ENCODE measurements around the gene ZNF354C.

ZNF354C gene

DNA sequence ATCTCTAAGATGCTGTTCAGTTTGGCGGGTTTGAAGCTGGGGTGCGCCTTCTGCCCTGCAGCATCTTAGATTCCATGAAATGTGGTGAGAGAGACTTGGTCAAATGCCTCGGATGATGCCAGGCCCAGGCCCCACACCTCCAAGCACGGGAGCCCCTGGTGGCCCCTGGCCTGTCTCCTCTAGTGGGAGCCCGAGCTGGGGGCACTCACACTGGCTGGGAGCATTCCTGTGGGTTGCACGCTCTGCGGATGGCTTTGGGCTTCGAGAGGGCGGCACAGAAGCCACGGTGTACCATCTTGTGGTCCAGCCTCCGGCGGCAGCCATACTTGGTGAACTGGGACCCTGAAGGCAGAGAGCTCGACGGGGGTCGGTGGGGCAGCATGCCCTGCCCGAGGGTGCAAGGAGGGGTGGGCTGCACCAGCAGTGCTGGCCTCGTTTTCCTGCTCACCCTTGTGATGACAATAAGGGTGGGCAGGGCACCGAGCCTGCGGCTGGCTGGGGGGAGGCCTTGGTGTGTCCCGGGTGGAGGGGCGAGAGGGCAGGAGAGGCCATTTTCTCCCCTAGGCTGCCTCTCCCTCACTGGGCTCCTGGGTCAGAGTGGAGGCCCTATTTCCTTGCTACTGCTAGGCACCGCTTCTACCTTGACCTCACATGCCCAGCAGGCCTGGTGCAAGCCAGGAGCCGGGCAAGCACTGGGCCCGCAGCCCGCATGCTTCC is 65.8 kb downstream of the ZNF354C start:
- ChIA-PET CTCF (interaction anchor here (0.7 kb wide), 1 partner anchor 89 kb away, joined by 3 read pairs; no protein-coding TSS in a partner anchor), POLR2A (ENCODE audit: low non-redundant PET) (no interaction called here)
- DNase-seq (ENCODE audit: low spot score), result no peak
- no peak overlapping the region for H3K27ac ChIP-seq
- TF ChIP-seq, protein P1, sequence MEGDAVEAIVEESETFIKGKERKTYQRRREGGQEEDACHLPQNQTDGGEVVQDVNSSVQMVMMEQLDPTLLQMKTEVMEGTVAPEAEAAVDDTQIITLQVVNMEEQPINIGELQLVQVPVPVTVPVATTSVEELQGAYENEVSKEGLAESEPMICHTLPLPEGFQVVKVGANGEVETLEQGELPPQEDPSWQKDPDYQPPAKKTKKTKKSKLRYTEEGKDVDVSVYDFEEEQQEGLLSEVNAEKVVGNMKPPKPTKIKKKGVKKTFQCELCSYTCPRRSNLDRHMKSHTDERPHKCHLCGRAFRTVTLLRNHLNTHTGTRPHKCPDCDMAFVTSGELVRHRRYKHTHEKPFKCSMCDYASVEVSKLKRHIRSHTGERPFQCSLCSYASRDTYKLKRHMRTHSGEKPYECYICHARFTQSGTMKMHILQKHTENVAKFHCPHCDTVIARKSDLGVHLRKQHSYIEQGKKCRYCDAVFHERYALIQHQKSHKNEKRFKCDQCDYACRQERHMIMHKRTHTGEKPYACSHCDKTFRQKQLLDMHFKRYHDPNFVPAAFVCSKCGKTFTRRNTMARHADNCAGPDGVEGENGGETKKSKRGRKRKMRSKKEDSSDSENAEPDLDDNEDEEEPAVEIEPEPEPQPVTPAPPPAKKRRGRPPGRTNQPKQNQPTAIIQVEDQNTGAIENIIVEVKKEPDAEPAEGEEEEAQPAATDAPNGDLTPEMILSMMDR (conservative IDR thresholded peaks at IDR 0.05; ENCODE audit: low read depth), result no peak

DNA sequence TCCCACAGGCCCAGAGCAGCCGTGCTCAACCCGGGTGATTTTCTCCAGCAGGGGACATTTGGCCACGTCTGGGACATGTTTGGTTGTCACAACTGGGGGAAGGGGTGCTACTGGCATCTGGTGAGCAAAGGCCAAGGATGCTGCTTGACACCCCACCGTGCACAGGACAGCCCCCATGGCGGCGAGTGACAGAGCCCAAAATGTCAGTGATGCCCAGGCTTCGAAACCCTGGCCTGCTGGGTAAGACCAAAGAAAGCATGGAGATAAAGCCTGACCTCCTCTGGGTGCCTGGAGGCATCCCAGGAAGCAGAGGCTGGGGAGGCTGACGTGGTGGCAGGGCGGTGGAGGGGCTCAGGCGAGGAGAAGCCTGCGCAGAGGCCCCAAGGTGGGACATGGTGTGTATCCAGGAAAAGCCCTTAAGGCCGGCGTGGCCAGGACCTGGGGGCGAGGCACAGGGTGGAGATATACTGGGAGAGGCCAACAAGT is 66.4 kb downstream of the ZNF354C start:
- TF ChIP-seq, protein P1 (conservative IDR thresholded peaks at IDR 0.05; ENCODE audit: low read depth), result no peak
- no peak overlapping the region for H3K27ac ChIP-seq
- ChIA-PET POLR2A (ENCODE audit: low non-redundant PET) (no interaction called here), CTCF (no interaction called here)
- no peak for DNase-seq (ENCODE audit: low spot score)

DNA sequence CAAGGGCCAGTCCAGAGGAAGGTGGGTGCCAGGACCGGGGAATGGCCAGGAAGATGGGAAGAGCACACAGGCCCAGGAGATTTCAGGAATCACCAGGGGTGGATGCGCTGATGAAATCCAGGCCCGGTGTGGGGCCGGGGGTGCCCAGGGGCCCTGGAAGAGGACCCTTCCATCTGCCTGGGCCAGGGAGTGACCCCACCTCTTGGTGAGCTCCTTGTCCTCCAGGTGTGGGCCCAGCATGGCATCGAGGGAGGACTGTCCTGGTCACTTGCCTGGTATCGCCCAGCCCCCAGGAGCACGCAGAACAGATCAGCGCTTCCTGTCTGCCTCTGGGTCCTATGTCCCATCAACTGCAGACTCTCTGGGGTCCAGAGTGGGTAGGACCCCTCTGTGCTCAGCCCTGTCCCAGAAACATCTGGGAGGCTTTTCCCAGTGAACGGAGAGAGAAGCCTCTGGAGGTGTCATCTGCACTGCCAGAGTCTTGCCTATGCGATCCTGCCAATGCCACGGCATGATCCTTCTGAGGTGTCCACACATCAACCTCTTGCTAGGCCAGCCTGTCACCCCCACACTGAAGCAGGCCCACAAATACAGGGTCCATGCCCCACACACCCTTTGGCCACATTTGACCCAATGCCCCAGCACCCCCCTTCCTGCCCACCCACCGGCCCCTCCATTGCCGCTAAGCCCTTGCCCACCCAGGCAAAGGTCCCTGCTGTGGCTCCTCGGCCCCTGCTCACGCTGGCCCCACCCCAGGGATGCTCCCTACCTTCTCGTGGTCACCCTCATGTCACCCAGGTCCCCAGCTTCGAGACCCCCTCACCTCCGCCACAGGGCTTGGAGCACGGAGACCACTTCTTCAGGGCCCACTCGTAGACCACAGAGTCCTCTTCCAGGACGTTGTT is 67.2 kb downstream of the ZNF354C start:
- no peak overlapping the region for H3K27ac ChIP-seq
- TF ChIP-seq, protein P1 (conservative IDR thresholded peaks at IDR 0.05; ENCODE audit: low read depth), result no peak
- ChIA-PET POLR2A (ENCODE audit: low non-redundant PET) (no interaction called here), CTCF (no interaction called here)
- DNase-seq (ENCODE audit: low spot score), result no peak

DNA sequence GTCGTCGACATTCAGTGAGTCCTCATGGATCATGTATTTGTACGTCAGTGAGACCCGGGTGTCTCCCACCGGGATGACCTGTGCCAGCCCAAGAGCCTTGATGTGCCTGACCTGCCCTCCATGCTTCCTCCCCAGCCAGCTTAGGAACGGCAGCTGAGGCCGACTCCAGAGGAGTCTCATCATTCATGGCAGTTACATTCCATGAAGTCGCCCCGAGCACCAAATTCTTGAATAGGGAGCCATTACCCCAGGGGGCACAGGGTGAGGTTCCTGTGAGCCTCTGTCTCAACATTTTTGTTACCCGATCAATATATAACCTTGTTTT is 67.8 kb downstream of the ZNF354C start:
- ChIA-PET POLR2A (ENCODE audit: low non-redundant PET) (no interaction called here), CTCF (no interaction called here)
- TF ChIP-seq, protein P1 (conservative IDR thresholded peaks at IDR 0.05; ENCODE audit: low read depth), result no peak
- H3K27ac ChIP-seq, result no peak overlapping the region
- DNase-seq (ENCODE audit: low spot score), result no peak

DNA sequence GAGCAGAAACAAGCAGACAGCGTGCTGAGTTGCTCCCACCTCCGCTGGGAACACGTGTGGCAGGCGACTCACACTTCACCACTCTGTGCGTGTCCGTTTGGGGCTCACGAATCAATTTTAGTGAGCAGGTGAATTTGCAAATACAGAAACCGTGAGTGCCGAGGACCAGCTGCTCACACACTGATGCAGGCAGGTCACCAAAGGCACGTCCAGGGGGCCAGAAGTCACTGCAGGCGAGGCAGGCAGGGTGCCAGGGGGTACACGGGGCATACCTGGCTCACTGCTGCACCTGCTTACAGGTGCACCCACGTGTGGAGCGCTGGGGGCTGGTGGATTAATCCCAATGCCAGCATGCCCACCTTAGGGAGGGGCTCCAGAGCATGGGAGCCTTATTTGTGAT is 68.8 kb downstream of the ZNF354C start:
- TF ChIP-seq, protein P1 (conservative IDR thresholded peaks at IDR 0.05; ENCODE audit: low read depth), result no peak
- no peak for DNase-seq (ENCODE audit: low spot score)
- ChIA-PET CTCF (no interaction called here), POLR2A (ENCODE audit: low non-redundant PET) (no interaction called here)
- no peak overlapping the region for H3K27ac ChIP-seq

DNA sequence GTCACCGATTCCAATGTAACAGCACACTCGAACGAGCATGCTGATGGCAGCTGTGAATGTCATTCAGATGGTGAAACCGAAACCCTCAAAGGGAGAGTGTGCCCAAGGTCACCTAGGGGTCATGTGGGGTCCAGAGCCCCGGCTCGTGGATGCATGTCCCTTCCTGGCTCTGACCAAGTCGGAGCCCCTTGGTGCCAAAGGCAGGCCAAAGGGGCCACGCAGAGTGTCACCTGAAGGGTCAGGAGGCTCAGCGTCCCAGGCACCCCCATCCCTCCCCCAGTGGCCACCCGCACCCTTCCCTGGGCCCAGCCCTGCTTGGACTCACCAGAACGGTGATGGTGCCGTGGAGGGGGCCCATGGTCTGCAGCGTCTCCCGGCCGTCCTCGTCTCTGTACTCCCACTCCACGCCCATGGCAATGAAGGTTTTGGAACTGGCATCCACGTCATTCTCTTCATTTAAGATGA is 69.5 kb downstream of the ZNF354C start:
- TF ChIP-seq, protein P1 (conservative IDR thresholded peaks at IDR 0.05; ENCODE audit: low read depth), result no peak
- ChIA-PET POLR2A (ENCODE audit: low non-redundant PET) (no interaction called here), CTCF (interaction anchor here (0.6 kb wide), 1 partner anchor 35 kb away, joined by 3 read pairs; no protein-coding TSS in a partner anchor)
- no peak for DNase-seq (ENCODE audit: low spot score)
- H3K27ac ChIP-seq, result no peak overlapping the region

All from RWPE1 (cell line).